Stimulated activated naive CD4-positive, alpha-beta T cell (primary cell): ENCODE measurements around the gene SNX30.

Experiments
- DNase-seq, 6 experiments: peaks; one replicate each; lab custom pipeline; 2025; lab: John Stamatoyannopoulos, UW

Gene SNX30

GRCh38 chr9:112752334-112753125, 2.0 kb downstream of the SNX30 start:
- no peak for DNase-seq

DNA sequence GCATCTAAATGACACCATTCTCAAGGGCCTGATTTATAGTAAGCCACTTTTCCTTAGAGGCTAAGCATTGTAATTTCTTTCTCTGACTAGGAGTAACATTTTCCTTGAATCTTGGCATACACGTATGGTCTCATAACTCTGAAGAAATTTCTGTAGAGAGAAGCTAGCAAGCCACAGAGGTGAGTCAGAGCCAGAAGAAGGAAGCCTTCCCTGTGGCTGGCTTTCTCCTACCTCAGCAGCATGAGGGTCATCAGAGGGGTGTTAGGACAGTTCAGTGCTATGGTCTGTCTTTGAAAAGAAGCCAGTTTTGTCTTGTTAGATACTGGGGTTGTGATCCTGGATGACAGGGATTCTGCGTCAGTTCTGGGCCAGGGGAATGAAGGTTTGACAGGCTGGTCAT, 3.2 kb downstream of the SNX30 start:
- no peak for DNase-seq

DNA sequence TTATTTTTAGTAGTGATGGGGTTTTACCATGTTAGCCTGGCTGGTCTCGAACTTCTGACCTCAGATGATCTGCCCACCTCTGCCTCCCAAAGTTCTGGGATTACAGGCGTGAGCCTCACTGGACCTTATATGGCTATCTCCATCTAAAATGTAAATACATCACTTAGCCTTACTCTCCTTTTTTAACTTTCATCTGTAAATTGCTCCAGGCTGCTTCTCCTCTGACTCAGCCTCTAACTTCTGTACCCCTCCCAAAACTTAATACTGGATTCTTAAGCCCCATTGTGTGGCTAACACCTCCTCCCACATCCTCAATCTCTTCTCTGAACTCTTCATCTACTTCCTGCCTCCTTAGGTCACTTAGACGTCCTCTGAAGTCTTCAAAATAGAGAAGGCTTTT, 4.0 kb downstream of the SNX30 start:
- peak in 3 of 6 experiments; percentile 21 to 43 (median 32) for DNase-seq

GRCh38 chr9:112755016-112755427, 4.5 kb downstream of the SNX30 start:
- no peak for DNase-seq

DNA sequence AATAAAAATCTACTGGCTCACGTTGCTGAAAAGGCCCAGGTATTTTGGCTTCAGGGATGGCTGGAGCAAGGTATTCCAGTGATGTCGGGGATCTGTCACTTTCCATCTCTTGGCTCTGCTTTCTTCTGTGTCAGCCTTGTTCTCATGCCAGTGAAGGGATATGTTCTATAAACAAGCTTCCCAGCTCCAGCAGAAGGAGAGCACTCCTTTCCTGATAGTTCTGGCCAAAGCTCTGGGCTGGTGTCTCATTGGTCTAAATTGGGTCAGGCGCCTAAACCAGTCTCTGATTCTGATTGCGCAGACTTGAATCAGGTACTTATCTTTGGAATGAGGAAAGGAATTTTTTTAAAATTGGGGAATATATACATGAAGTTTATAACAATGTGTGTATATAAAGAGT, 5.1 kb downstream of the SNX30 start:
- no peak for DNase-seq

DNA sequence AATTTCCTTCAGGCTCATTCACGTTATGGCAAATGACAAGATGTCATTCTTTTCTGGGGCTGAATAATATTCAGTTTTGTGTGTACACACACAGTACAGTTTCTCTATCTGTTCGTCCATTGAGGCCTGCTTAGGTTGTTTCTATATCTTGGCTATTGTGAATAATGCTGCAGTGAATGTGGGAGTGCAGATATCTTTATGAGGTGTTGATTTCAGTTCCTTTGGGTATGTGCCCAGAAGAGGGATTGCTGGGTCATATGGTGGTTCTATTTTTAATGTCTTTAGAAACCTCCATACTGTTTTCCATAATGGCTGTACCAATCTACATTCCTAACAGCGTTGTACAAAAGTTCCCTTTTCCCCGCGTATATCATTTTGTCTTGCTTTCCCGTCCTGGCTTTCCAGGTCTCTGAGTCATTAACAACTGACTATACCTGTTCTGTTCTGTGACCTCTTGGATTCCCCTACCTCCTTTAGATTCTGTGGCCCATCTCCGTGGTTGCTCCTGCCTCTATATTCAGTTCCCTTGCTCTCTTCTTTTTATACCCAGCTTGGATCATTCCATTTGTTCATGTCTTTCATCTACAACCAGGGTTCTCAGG, 6.8 kb downstream of the SNX30 start:
- no peak for DNase-seq

DNA sequence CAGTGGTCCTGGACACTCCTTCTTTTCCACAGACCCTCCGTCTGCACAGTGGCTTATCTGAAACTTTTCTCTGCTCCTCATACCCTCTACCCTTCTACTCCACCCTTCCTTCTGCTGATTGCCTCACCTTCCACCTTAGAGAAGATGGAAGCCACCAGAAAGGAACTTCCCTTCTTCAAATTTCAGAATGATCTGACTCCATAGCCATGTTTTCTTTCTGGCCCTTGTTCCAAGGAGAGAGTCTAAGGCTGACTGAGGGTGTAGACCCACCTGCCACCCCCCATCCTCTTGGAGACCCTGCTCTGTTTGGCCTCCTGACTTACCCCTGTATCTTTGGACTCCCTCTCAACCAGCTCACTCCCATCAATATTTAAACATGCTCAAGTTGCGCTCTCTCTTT, 7.4 kb downstream of the SNX30 start:
- DNase-seq: no peak

DNA sequence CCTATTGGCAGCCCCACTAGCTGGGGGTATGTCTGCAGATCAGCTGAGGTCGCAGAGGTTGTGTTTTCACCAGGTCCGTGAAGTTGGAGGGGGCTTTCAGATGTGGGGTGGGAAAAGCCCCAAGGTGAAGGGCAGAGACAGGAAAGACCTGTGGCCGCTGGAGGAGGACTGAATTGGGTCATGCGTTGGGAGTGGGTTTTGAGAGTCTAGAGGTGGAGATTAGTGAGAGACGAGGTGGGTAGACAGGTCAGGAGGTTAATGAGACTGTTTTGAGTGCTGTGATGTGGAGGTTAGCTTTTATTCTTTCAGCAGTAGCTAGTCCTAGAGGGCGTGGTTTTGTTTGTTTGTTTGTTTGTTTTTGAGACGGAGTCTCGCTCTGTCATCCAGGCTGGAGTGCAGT, 10.3 kb downstream of the SNX30 start:
- no peak for DNase-seq

DNA sequence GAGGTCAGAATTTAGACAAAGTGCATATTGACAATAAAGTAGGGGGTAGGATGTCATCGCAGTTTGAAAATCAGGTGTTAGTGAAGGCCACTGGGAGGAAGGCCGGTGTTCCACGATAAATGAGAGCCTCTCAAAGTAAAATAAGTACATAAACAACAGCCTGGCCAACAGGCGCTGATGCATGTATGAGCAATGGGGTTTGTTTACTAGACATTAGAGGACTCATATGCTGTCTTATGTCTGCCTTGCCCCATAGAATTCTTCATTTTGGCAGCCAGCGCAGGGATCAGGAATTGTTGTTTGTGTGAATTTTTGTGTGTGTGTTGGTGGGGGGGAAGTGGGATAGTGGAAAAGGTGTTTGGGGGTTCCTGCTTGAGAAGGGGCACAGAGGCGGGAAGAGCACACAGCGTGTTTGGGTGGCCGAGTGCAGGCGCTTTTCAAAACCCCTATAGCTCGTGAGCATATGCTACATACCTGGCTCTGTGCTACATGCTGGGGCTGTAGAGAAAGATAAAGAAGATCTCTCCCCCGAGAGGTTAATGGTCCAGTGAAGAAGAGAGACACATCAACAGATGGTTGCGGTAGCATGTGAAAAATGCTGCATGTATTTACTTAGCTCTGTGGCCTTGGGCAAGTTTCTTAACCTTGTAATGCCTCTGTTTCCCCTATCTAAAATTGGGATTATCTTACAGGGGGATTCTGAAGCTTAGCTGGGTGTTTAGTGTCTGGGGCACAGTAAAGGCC, 11.5 kb downstream of the SNX30 start:
- DNase-seq: no peak

- no peak for DNase-seq
Measured at GRCh38 chr9:112762726-112763518, 12.4 kb downstream of the SNX30 start.

GRCh38 chr9:112764344-112764743, 13.8 kb downstream of the SNX30 start:
- no peak for DNase-seq

GRCh38 chr9:112764837-112765236, 14.3 kb downstream of the SNX30 start:
- DNase-seq: no peak

DNA sequence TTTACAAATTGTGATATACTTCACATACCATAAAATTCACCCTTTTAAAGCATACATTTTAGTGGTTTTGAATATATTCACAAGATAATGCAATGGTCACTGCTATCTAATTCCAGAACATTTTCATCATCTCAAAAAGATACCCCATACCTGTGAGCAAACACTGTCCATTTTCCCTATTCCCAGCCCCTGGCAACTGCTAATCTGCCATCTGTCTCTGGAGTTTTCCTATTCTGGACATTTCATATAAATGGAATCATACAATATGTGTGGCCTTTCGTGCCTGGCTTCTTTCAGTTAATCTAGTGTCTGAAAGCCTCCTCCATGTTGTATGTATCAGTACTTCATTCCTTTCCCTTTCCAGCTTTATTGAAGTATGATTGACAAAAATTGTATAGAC, 14.7 kb downstream of the SNX30 start:
- DNase-seq: no peak

GRCh38 chr9:112771359-112772214, 21.0 kb downstream of the SNX30 start:
- no peak for DNase-seq

GRCh38 chr9:112772215-112772509, 21.6 kb downstream of the SNX30 start:
- no peak for DNase-seq

- DNase-seq: no peak
Measured at GRCh38 chr9:112772551-112772950, 22.0 kb downstream of the SNX30 start.

- no peak for DNase-seq
Measured at GRCh38 chr9:112774006-112774996, 23.7 kb downstream of the SNX30 start.

- no peak for DNase-seq
Measured at GRCh38 chr9:112777914-112778313, 27.4 kb downstream of the SNX30 start.

DNA sequence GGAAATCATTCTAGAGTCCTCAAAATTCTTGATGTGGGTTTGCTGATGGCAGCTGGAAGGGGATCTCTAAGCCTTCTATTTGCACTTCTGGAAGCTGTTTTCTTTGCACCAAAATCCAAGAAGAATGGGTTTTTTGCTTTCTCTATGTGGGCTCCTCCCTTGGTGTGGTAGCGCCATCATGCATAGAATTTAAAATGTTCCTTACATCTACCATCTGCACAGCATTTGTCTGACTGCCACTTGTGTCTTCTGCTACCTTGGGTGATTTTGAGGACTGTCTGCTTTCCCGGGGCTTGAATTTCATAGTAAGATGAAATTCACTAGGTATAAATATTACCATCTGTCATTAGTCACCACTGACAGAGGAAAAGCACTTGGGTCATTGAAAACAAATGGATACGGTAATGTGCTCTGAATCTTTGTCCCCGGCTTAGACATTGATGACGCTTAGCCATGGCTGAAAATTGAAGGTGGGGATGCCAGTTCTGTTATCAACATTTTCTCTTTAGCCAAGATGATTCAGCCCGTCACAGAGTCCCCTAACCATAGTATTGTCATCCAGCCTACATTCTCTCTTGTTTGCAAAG, 30.0 kb downstream of the SNX30 start:
- DNase-seq: no peak

DNA sequence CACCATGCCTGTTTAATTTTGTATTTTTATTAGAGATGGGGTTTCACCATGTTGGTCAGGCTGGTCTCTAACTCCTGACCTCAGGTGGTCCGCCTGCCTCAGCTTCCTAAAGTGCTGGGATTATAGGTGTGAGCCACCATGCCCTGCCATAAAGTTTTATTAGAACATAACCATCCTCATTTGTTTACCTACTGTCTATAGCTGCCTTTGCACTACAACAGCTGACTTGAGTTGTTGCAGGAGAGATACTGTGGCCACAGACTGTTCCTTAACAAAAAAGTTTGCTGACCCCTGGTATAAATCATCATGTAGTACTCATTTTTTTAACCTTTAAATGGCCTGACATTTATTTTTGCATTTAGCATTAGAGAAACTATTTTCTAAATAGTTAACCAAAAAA, 31.7 kb downstream of the SNX30 start:
- no peak for DNase-seq
